Activated T-cell treated with anti-CD3 and anti-CD28 coated beads for 24 hours (primary cell): ENCODE measurements around the gene TRIO.

ENCODE experiments used
- DNase-seq: peaks from one replicate; pipeline ENCODE4 v3.0.0-alpha.2; 2020; ENCODE audit warnings: low read depth

TRIO gene

GRCh38 chr5:14438195-14438606 is 295.1 kb downstream of the TRIO start:
- DNase-seq, result no peak

GRCh38 chr5:14439087-14439871 is 296.1 kb downstream of the TRIO start:
- no peak for DNase-seq

- no peak for DNase-seq
Observed at GRCh38 chr5:14440223-14440581, 297.1 kb downstream of the TRIO start.

- no peak for DNase-seq
Observed at GRCh38 chr5:14440582-14441431, 297.7 kb downstream of the TRIO start.

GRCh38 chr5:14441641-14442040 is 298.5 kb downstream of the TRIO start:
- no peak for DNase-seq

- DNase-seq, result no peak
Observed at GRCh38 chr5:14442536-14442935, 299.4 kb downstream of the TRIO start.

GRCh38 chr5:14443671-14444093 is 300.5 kb downstream of the TRIO start:
- no peak for DNase-seq

- DNase-seq, result no peak
Observed at GRCh38 chr5:14444161-14444560, 301.0 kb downstream of the TRIO start.

GRCh38 chr5:14445013-14445412 is 301.9 kb downstream of the TRIO start:
- DNase-seq, result no peak

- no peak for DNase-seq
Observed at GRCh38 chr5:14445576-14446290, 302.6 kb downstream of the TRIO start.

- no peak for DNase-seq
Observed at GRCh38 chr5:14447958-14448911, 305.1 kb downstream of the TRIO start.

- no peak for DNase-seq
Observed at GRCh38 chr5:14449052-14449661, 306.0 kb downstream of the TRIO start.

GRCh38 chr5:14450018-14450524 is 306.9 kb downstream of the TRIO start:
- no peak for DNase-seq

GRCh38 chr5:14450742-14451141 is 307.6 kb downstream of the TRIO start:
- DNase-seq, result no peak

GRCh38 chr5:14451871-14452270 is 308.7 kb downstream of the TRIO start:
- no peak for DNase-seq

GRCh38 chr5:14452685-14453454 is 309.7 kb downstream of the TRIO start:
- DNase-seq, result no peak

GRCh38 chr5:14453481-14453880 is 310.3 kb downstream of the TRIO start:
- DNase-seq, result no peak

GRCh38 chr5:14455814-14456321 is 312.7 kb downstream of the TRIO start:
- DNase-seq, result no peak

GRCh38 chr5:14457476-14457875 is 314.3 kb downstream of the TRIO start:
- DNase-seq, result no peak

GRCh38 chr5:14458414-14458813 is 315.3 kb downstream of the TRIO start:
- no peak for DNase-seq
